Small intestine (tissue), 7 donors: Measurements from ENCODE around the gene OSBPL5. TPM values are rescaled to one million over a fixed set of nuclear protein-coding genes. Genes with fewer than 3 reads are reported as not detected.

Experiments used
- DNase-seq, 2 donors: peaks; one replicate each; pipeline versions ENCODE4 v3.0.0 to v3.0.0-alpha.2; 2013
- FAIRE-seq: peaks from 2 replicates; lab custom pipeline; 2012; peaks lifted over from hg19 to GRCh38; lab: Jason Lieb, UNC
- H3K27ac ChIP-seq, 3 donors: one replicate each; pipeline ENCODE4 v1.5.1; 2013; ENCODE audit warnings: low read length in 2 of 3, mild to moderate bottlenecking in 2 of 3, control low read depth in 1 of 3, inconsistent platforms in 1 of 3, low read depth in 1 of 3, moderate library complexity in 1 of 3
- H3K27me3 ChIP-seq, 3 donors: one replicate each; pipeline ENCODE4 v1.6.1; 2013; ENCODE audit warnings: low read length in 3 of 3, inconsistent platforms in 1 of 3; ENCODE audit not compliant: control insufficient read depth in 3 of 3, insufficient read depth in 3 of 3
- H3K36me3 ChIP-seq, 3 donors: one replicate each; pipeline ENCODE4 v1.6.1; 2013; ENCODE audit warnings: low read length in 3 of 3, inconsistent platforms in 1 of 3, low read depth in 1 of 3, mild to moderate bottlenecking in 1 of 3, moderate library complexity in 1 of 3; ENCODE audit not compliant: control insufficient read depth in 3 of 3, insufficient read depth in 2 of 3
- H3K4me1 ChIP-seq, 3 donors: one replicate each; pipeline ENCODE4 v1.6.1; 2013; ENCODE audit warnings: low read length in 2 of 3, inconsistent platforms in 1 of 3, low read depth in 1 of 3, mild to moderate bottlenecking in 1 of 3, moderate library complexity in 1 of 3; ENCODE audit not compliant: control insufficient read depth in 3 of 3, insufficient read depth in 2 of 3
- H3K4me3 ChIP-seq, 3 donors: one replicate each; pipeline ENCODE4 v1.5.1; 2013; ENCODE audit warnings: low read length in 3 of 3, control low read depth in 1 of 3, inconsistent platforms in 1 of 3, low read depth in 1 of 3, mild to moderate bottlenecking in 1 of 3, moderate library complexity in 1 of 3
- H3K9me3 ChIP-seq, 2 donors: one replicate each; pipeline ENCODE4 v1.6.1; 2013; ENCODE audit warnings: low read depth in 1 of 2, low read length in 1 of 2; ENCODE audit not compliant: control insufficient read depth in 2 of 2, insufficient read depth in 1 of 2
- WGBS, 3 donors: extraction: QIAGEN DNeasy Blood & Tissue Kit; methylation state at CpG; one replicate each; pipeline ENCODE4 v1.1.7; 2013; 5-methylcytosine and 5-hydroxymethylcytosine counted together
- polyA plus RNA-seq, 4 donors: library from polyadenylated mRNA; stranded (reverse) in 3 of 4; unstranded in 1 of 4; fragments of 200-250 nt in 3 of 4; fragments of 120-200 nt in 1 of 4; gene quantifications; one replicate each; pipeline versions ENCODE4 v1.2.1 to v1.2.3, GENCODE V29; 2013
- donor health status: healthy with polysubstance abuse.
- donor health status: control.
- donor health status: control.
- donor health status: Bipolar disorder and iron deficiency.
- donor health status: healthy.

The OSBPL5 gene
- polyA plus RNA-seq, 4 donors: 1.6 to 16.3 (median 7.9) TPM

DNA sequence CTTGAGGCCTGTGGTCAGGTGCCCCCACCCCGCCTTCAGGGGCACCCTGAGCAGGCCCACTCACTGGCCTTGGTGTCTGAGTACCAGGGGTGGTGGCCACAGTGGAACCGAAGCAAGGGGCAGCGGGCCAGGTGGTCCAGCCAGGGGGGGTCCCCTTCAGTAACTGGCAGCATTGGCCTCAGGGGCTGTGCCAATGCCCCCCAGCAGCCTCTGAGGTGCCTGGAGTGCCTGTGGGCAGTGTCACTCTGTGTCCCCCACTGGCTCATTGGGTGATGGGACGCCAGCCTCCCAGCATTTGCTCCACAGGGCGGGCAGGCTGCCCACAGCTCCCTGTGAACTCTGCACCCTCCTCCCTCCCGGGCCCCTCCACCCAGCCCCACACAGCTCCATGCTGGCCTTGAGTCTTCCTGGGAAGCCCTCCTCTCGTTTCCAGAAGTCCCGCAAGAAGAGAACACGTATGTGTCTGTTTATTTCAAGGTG is 78.4 kb downstream of the OSBPL5 start:
- Histone ChIP-seq H3K9me3 (no peaks in the 10 kb centered on the region), H3K27me3 (peaks cover 0 to 2% (median 0%) of the 10 kb centered on the region in 3 donors), H3K36me3 (peaks cover 0 to 36% (median 0%) of the 10 kb centered on the region in 3 donors), H3K27ac (no peak overlapping the region), H3K4me3 (no peak overlapping the region), H3K4me1 (peaks cover 0 to 4% (median 0%) of the 10 kb centered on the region in 3 donors)
- WGBS, 3 donors: 50 to 67% (median 66%) methylated on average over 9 of the region's 9 CpGs
- DNase-seq (peak in 1 of 2 donors; percentile 41), FAIRE-seq (no peak)

GRCh38 chr11:3086114-3086513 is 79.0 kb downstream of the OSBPL5 start:
- Histone ChIP-seq H3K4me3 (no peak overlapping the region), H3K27ac (no peak overlapping the region), H3K9me3 (no peaks in the 10 kb centered on the region), H3K36me3 (peaks cover 0 to 31% (median 0%) of the 10 kb centered on the region in 3 donors), H3K27me3 (peaks cover 0 to 2% (median 0%) of the 10 kb centered on the region in 3 donors), H3K4me1 (peaks cover 0 to 4% (median 0%) of the 10 kb centered on the region in 3 donors)
- FAIRE-seq: no peak
- no peak for DNase-seq
- WGBS, 3 donors: 73 to 80% (median 73%) methylated on average over 4 to 8 of the region's 8 CpGs

GRCh38 chr11:3085052-3085451 is 80.1 kb downstream of the OSBPL5 start:
- peaks cover 0 to 4% (median 0%) of the 10 kb centered on the region in 3 donors for H3K4me1 ChIP-seq
- peaks cover 0 to 2% (median 0%) of the 10 kb centered on the region in 3 donors for H3K27me3 ChIP-seq
- peaks cover 0 to 21% (median 0%) of the 10 kb centered on the region in 3 donors for H3K36me3 ChIP-seq
- no peak for DNase-seq
- H3K27ac ChIP-seq: no peak overlapping the region
- WGBS, 3 donors: 56 to 71% (median 57%) methylated on average over 5 of the region's 5 CpGs
- no peak for FAIRE-seq
- no peak overlapping the region for H3K4me3 ChIP-seq
- H3K9me3 ChIP-seq: no peaks in the 10 kb centered on the region

DNA sequence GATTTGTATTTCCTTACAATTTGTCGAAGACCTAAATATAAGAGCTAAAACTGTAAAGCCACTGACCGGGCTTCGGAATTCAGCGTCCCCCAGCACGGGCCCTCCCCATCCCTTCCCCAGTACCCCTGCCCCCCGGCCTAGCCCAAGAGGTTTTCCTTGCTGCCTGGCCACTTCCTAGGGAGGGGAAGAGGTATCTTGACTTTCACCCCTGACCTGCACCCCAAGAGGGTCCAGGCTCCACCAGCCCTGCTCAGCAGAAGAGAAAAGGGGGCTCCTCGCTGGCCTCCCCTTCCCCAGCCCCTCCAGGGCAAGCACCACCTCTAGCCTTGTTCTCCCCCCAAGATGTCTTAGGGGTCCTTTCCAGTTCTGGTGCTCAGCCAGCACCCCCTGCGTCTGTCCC is 81.8 kb downstream of the OSBPL5 start:
- FAIRE-seq (no peak), DNase-seq (no peak)
- peaks cover 0 to 2% (median 0%) of the 10 kb centered on the region in 3 donors for H3K27me3 ChIP-seq

DNA sequence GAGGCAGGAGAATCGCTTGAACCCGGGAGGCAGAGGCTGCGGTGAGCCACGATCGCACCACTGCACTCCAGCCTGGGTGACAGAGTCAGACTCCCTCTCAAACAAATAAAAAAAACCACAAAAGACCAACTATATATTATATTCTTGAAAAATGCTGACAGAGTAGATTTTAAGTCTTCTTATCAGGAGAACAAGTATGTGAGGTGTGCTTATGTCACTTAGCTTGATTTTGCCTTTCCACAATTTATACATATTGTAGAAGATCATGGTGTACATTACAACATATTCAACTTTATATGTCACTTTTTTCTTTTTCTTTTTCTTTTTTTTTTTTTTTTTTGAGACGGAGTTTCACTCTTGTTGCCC is 83.7 kb downstream of the OSBPL5 start:
- 82 to 94% (median 89%) methylated on average over 5 to 6 of the region's 6 CpGs for WGBS, 3 donors
- FAIRE-seq: no peak
- H3K9me3 ChIP-seq: no peaks in the 10 kb centered on the region

More for the DNA sequence above, 81.8 kb downstream of the OSBPL5 start:
- no peaks in the 10 kb centered on the region for H3K9me3 ChIP-seq
- 74 to 92% (median 83%) methylated on average over 8 of the region's 8 CpGs for WGBS, 3 donors
- H3K4me3 ChIP-seq: no peak overlapping the region
- peaks cover 0 to 6% (median 0%) of the 10 kb centered on the region in 3 donors for H3K36me3 ChIP-seq
- no peak overlapping the region for H3K27ac ChIP-seq
- peaks cover 0 to 4% (median 0%) of the 10 kb centered on the region in 3 donors for H3K4me1 ChIP-seq

GRCh38 chr11:3080733-3081385 is 84.3 kb downstream of the OSBPL5 start:
- Histone ChIP-seq H3K4me1 (peaks cover 0 to 11% (median 0%) of the 10 kb centered on the region in 3 donors), H3K27ac (no peak overlapping the region), H3K27me3 (peaks cover 0 to 2% (median 0%) of the 10 kb centered on the region in 3 donors), H3K36me3 (no peaks in the 10 kb centered on the region), H3K9me3 (no peaks in the 10 kb centered on the region), H3K4me3 (no peak overlapping the region)
- DNase-seq: no peak
- no peak for FAIRE-seq
- 55 to 84% (median 67%) methylated on average over 13 of the region's 13 CpGs for WGBS, 3 donors

More for the DNA sequence above, 83.7 kb downstream of the OSBPL5 start:
- no peak overlapping the region for H3K4me3 ChIP-seq
- H3K36me3 ChIP-seq: no peaks in the 10 kb centered on the region
- peaks cover 0 to 11% (median 0%) of the 10 kb centered on the region in 3 donors for H3K4me1 ChIP-seq
- peaks cover 0 to 2% (median 0%) of the 10 kb centered on the region in 3 donors for H3K27me3 ChIP-seq
- no peak for DNase-seq
- no peak overlapping the region for H3K27ac ChIP-seq

- DNase-seq (no peak), FAIRE-seq (no peak)
- no peak overlapping the region for H3K27ac ChIP-seq
- H3K4me3 ChIP-seq: no peak overlapping the region
- no peaks in the 10 kb centered on the region for H3K9me3 ChIP-seq
- H3K36me3 ChIP-seq: no peaks in the 10 kb centered on the region
- peaks cover 0 to under 1% (median 0%) of the 10 kb centered on the region in 3 donors for H3K27me3 ChIP-seq
- H3K4me1 ChIP-seq: peaks cover 0 to 11% (median 0%) of the 10 kb centered on the region in 3 donors
- WGBS, 3 donors: 85 to 93% (median 90%) methylated on average over 1 of the region's 1 CpG
Measured at GRCh38 chr11:3080104-3080503, 85.0 kb downstream of the OSBPL5 start.

GRCh38 chr11:3077846-3078440 is 87.2 kb downstream of the OSBPL5 start:
- no peak for FAIRE-seq
- WGBS, 3 donors: 80 to 82% (median 81%) methylated on average over 16 of the region's 16 CpGs

More at GRCh38 chr11:3077846-3078440, 87.2 kb downstream of the OSBPL5 start:
- no peak overlapping the region for H3K4me3 ChIP-seq
- H3K9me3 ChIP-seq: no peaks in the 10 kb centered on the region
- H3K36me3 ChIP-seq: no peaks in the 10 kb centered on the region
- DNase-seq: no peak
- H3K27me3 ChIP-seq: no peaks in the 10 kb centered on the region
- no peak overlapping the region for H3K27ac ChIP-seq
- H3K4me1 ChIP-seq: peaks cover 0 to 11% (median 0%) of the 10 kb centered on the region in 3 donors
